ENCODE data around the gene MAB21L3.

- TF ChIP-seq CTCF (IDR thresholded peaks at IDR 0.05), result no peak
- TF ChIP-seq POLR2A (IDR thresholded peaks at IDR 0.05), result no peak
- TF ChIP-seq POLR2AphosphoS5 (IDR thresholded peaks at IDR 0.05), result no peak
These were observed 50.7 kb downstream of the MAB21L3 start for GRCh38 chr1:116161877-116162390.

All from suprapubic skin (tissue), 4 donors.